H1 (cell line): ENCODE measurements around the gene APP. TPM values are rescaled to one million over a fixed set of nuclear protein-coding genes. Genes with fewer than 3 reads are reported as not detected.

Experiments
- JUN ChIP-seq: IDR thresholded peaks from 2 replicates; pipeline ENCODE4 v1.6.1; 2011; ENCODE audit warnings: low read depth, mild to moderate bottlenecking, improper control_type of control experiment, low read length
- KDM5A ChIP-seq: fragments of 200-600 bp; IDR thresholded peaks from 2 replicates; pipeline ENCODE4 v1.7.1; 2012; ENCODE audit warnings: mild to moderate bottlenecking, low read length, inconsistent platforms, mixed read lengths
- POU5F1 ChIP-seq: IDR thresholded peaks from 2 replicates; pipeline ENCODE4 v1.6.1; 2011; ENCODE audit warnings: low read depth, mild to moderate bottlenecking, low read length, moderate library complexity
- RXRA ChIP-seq: IDR thresholded peaks from 2 replicates; pipeline ENCODE4 v1.6.1; 2011; ENCODE audit warnings: low read depth, mild to moderate bottlenecking, low read length, moderate library complexity; ENCODE audit not compliant: insufficient read depth
- SP2 ChIP-seq: IDR thresholded peaks from 2 replicates; pipeline ENCODE4 v1.6.1; 2012; ENCODE audit warnings: mild to moderate bottlenecking, low read length, inconsistent platforms
- polyA plus RNA-seq, 7 experiments: library from polyadenylated mRNA; depleted of rRNA in 3 of 7; stranded (reverse) in 5 of 7; unstranded in 2 of 7; fragments of >200 nt in 5 of 7; fragments of 200-250 nt in 2 of 7; gene quantifications; 1 replicate in 5 of 7; 2 replicates in 1 of 7; 4 replicates in 1 of 7; pipeline versions ENCODE4 v1.2.1 to v1.2.3, GENCODE V29; 2011 to 2013; ENCODE audit warnings: missing spikeins in 2 of 7, mixed read lengths in 2 of 7
- total RNA-seq: library from RNA; stranded (reverse); fragmentation: NEBNext Ultra II Directional; extraction: Animal tissue kit (Norgen Biotek cat#: 25700); gene quantifications from 2 replicates; pipeline ENCODE4 v1.2.1, GENCODE V29; 2021
- TF ChIP-seq, protein P1 (sequence below): IDR thresholded peaks from 2 replicates; pipeline ENCODE4 v1.6.1; 2012; ENCODE audit warnings: inconsistent platforms

APP gene
- total and polyA plus RNA-seq, 2 of the 8 experiments (the other 6 are each of a cell fraction or from before 2014, with no cell fraction given) = 375 to 551 TPM

DNA sequence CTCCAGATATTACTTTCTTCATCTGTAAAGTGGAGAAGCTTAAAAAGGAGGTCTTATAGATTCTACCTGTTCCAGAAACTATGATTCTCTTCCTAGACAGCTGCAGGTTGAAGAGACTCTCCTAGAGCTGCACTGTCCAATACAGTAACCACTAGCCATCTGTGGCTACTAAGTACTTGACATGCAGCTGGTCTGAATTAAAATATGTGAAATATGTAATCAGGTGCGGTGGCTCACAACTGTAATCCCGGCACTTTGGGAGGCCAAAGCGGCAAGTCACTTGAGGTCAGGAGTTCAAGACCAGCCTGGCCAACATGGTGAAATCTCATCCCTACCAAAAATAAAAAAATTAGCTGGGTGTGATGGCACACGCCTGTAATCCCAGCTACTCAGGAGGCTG, 15.8 kb downstream of the APP start (continued):
- TF ChIP-seq, protein P1, sequence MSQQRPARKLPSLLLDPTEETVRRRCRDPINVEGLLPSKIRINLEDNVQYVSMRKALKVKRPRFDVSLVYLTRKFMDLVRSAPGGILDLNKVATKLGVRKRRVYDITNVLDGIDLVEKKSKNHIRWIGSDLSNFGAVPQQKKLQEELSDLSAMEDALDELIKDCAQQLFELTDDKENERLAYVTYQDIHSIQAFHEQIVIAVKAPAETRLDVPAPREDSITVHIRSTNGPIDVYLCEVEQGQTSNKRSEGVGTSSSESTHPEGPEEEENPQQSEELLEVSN = no peak
- no peak for TF ChIP-seq KDM5A
- TF ChIP-seq JUN = no peak
- TF ChIP-seq SP2 = no peak
- no peak for TF ChIP-seq RXRA
- no peak for TF ChIP-seq POU5F1
